ENCODE results near the gene GLRA3.
A peak's percentile ranks its signal among the peaks of the same experiment; 100 is the strongest.

The GLRA3 gene

DNA sequence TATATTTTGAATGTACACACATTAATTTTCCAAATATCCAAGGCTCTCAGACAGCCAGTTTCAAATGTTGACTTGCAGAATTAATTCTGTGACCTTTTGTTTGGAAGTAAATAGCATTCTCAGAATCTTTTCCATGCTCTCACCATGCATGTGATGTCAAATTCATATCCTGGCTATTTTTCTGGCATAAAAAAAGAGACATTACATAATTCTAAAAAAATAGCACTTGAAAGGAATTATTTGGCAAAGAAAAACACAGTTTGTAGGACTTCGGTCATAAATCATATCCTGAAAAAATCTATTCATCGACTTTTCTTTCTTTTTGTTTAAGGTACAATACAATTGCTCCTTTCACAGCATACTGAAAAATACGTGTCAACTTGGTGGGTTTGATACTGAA is 111.2 kb downstream of the GLRA3 start:
- TF ChIP-seq, protein P1, sequence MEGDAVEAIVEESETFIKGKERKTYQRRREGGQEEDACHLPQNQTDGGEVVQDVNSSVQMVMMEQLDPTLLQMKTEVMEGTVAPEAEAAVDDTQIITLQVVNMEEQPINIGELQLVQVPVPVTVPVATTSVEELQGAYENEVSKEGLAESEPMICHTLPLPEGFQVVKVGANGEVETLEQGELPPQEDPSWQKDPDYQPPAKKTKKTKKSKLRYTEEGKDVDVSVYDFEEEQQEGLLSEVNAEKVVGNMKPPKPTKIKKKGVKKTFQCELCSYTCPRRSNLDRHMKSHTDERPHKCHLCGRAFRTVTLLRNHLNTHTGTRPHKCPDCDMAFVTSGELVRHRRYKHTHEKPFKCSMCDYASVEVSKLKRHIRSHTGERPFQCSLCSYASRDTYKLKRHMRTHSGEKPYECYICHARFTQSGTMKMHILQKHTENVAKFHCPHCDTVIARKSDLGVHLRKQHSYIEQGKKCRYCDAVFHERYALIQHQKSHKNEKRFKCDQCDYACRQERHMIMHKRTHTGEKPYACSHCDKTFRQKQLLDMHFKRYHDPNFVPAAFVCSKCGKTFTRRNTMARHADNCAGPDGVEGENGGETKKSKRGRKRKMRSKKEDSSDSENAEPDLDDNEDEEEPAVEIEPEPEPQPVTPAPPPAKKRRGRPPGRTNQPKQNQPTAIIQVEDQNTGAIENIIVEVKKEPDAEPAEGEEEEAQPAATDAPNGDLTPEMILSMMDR (IDR thresholded peaks at IDR 0.05; ENCODE audit: insufficient read depth, low read depth, low read length, missing control alignments): no peak
- DNase-seq (ENCODE audit: low read depth): no peak
- H3K4me3 ChIP-seq (ENCODE audit: low read depth, low read length): no peak overlapping the region

GRCh38 chr4:174716986-174717770 is 111.9 kb downstream of the GLRA3 start:
- DNase-seq (ENCODE audit: low read depth): no peak
- H3K4me3 ChIP-seq (ENCODE audit: low read depth, low read length): no peak overlapping the region
- TF ChIP-seq, protein P1 (IDR thresholded peaks at IDR 0.05; ENCODE audit: insufficient read depth, low read depth, low read length, missing control alignments): no peak

DNA sequence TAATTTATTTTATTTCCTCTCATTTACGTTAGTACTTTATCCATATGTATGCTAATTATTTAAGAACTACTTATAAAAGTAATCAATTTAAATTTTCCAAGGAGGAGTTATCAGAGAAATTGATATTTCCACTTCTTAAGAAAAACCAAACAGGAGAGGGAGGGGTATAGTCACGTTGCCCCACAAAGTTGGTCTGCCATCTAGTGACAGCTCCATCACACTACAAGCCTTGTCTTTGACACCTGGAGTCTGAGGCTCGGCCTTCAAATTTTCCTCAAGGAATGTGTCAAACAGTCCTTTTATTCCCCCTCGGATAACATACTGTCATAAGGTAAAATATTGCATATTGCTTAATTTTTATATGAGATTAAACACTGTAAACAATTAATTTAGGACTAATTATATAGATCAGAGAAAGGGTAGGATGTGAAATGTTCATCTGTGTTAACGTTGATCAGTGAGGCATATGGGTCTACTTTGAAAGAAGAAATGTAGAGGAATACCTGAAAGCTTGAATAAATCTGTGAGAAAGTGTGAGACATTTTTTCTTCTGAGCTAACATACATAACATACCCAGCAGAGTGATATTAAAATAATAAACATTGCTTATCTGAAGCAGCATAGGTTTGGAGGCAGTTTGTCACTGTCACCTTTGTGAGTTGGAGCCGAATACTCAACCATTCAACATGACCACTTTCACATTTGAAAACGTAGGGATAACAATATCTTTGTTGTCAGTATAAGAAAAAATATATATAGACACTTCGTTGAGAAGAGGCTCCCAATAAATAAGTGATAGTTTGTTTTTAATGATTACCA is 114.4 kb downstream of the GLRA3 start:
- no peak overlapping the region for H3K4me3 ChIP-seq (ENCODE audit: low read depth, low read length)
- TF ChIP-seq, protein P1 (IDR thresholded peaks at IDR 0.05; ENCODE audit: insufficient read depth, low read depth, low read length, missing control alignments): peak; percentile 73
- DNase-seq (ENCODE audit: low read depth): peak; percentile 61

- no peak for DNase-seq (ENCODE audit: low read depth)
- TF ChIP-seq, protein P1 (IDR thresholded peaks at IDR 0.05; ENCODE audit: insufficient read depth, low read depth, low read length, missing control alignments): no peak
Observed at GRCh38 chr4:174713821-174714220, 115.2 kb downstream of the GLRA3 start.

DNA sequence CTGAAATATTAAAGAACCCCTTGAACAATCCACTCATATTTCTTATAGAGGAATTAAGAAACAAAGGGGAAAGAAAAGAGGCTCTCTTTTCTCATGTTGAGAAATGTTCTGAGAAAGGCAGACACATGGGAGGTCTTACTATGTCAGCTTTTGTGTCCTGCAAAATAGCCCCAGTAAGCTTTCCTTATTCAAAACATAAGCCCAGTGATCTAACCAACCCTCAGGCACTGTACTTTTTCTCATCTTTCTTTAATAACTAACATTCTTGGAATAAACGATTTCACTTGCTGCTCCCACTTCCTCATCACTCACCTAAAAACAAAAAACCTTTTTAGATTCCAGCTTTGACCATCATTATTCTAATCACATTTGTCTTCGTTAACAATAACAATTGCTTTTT is 115.9 kb downstream of the GLRA3 start:
- TF ChIP-seq, protein P1 (IDR thresholded peaks at IDR 0.05; ENCODE audit: insufficient read depth, low read depth, low read length, missing control alignments): no peak
- no peak for DNase-seq (ENCODE audit: low read depth)
- H3K4me3 ChIP-seq (ENCODE audit: low read depth, low read length): no peak overlapping the region

More at GRCh38 chr4:174713821-174714220, 115.2 kb downstream of the GLRA3 start:
- no peak overlapping the region for H3K4me3 ChIP-seq (ENCODE audit: low read depth, low read length)

GRCh38 chr4:174709526-174709925 is 119.5 kb downstream of the GLRA3 start:
- no peak for DNase-seq (ENCODE audit: low read depth)
- no peak overlapping the region for H3K4me3 ChIP-seq (ENCODE audit: low read depth, low read length)
- TF ChIP-seq, protein P1 (IDR thresholded peaks at IDR 0.05; ENCODE audit: insufficient read depth, low read depth, low read length, missing control alignments): no peak
